ENCODE results near the gene ABCB4. TPM values are rescaled to one million over a fixed set of nuclear protein-coding genes. Genes with fewer than 3 reads are reported as not detected.

Gene ABCB4
- polyA plus RNA-seq, 4 donors = 0.16 to 1.4 (median 0.86) TPM; not detected in 1

DNA sequence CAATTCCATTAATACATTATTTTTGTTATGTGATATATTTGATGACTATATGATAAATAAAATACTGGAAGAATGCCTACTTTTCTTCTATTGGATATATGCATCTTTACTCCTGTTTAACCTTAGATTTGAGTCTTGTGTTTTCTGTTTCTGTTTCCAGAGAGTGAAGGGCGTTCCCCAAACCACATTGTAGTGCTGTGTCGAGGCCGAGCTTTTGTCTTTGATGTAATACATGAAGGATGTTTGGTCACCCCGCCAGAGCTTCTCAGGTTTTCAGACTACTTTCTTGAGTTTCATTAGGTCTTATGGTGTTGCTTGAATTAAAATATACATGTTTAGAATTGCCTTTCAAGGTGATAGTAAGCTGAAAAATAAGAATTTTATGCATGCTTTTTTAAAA is 106.3 kb downstream of the ABCB4 start:
- no peak overlapping the region for H3K27ac ChIP-seq (ENCODE audit: low read depth in 1 of 3, low read length in 2 of 3)
- WGBS, 3 donors = 79 to 90% (median 84%) methylated on average over 4 of the region's 4 CpGs
- no peaks in the 10 kb centered on the region for H3K9me3 ChIP-seq (ENCODE audit: control insufficient read depth in 2 of 2, insufficient read depth in 1 of 2, low read depth in 1 of 2, low read length in 1 of 2)
- no peak for DNase-seq
- no peak overlapping the region for H3K4me3 ChIP-seq (ENCODE audit: low read depth in 1 of 3, low read length in 3 of 3)
- no peaks in the 10 kb centered on the region for H3K4me1 ChIP-seq (ENCODE audit: control insufficient read depth in 3 of 3, insufficient read depth in 2 of 3, low read depth in 1 of 3, low read length in 2 of 3)
- H3K36me3 ChIP-seq (ENCODE audit: control insufficient read depth in 3 of 3, insufficient read depth in 2 of 3, low read depth in 1 of 3, low read length in 3 of 3) = peaks cover 2 to 18% (median 8%) of the 10 kb centered on the region in 3 donors
- FAIRE-seq = no peak
- H3K27me3 ChIP-seq (ENCODE audit: control insufficient read depth in 3 of 3, insufficient read depth in 3 of 3, low read length in 3 of 3) = no peaks in the 10 kb centered on the region

DNA sequence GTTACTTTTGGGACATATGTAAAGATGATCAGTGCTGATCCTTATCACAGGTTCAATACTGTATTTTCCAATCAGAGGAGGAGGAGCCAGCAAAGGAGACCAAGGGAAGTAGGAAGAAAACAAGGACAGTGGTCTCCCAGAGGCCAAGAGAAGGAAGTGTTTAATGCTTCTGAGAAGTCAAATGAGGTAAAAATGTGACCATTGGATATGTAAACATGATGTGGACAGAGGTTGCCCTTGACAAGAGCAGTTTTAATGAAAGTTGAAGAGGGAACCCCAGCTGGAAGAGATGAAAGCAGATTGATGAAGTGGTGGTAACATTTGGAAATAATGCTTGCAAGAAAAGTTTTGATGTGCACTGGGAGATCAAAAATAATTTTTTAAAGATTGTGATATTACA is 111.2 kb downstream of the ABCB4 start:
- Histone ChIP-seq H3K36me3 (ENCODE audit: control insufficient read depth in 3 of 3, insufficient read depth in 2 of 3, low read depth in 1 of 3, low read length in 3 of 3) (peaks cover 4 to 22% (median 7%) of the 10 kb centered on the region in 3 donors), H3K9me3 (ENCODE audit: control insufficient read depth in 2 of 2, insufficient read depth in 1 of 2, low read depth in 1 of 2, low read length in 1 of 2) (no peaks in the 10 kb centered on the region), H3K4me1 (ENCODE audit: control insufficient read depth in 3 of 3, insufficient read depth in 2 of 3, low read depth in 1 of 3, low read length in 2 of 3) (no peaks in the 10 kb centered on the region), H3K27me3 (ENCODE audit: control insufficient read depth in 3 of 3, insufficient read depth in 3 of 3, low read length in 3 of 3) (no peaks in the 10 kb centered on the region), H3K27ac (ENCODE audit: low read depth in 1 of 3, low read length in 2 of 3) (no peak overlapping the region), H3K4me3 (ENCODE audit: low read depth in 1 of 3, low read length in 3 of 3) (no peak overlapping the region)
- DNase-seq (no peak), FAIRE-seq (no peak)

DNA sequence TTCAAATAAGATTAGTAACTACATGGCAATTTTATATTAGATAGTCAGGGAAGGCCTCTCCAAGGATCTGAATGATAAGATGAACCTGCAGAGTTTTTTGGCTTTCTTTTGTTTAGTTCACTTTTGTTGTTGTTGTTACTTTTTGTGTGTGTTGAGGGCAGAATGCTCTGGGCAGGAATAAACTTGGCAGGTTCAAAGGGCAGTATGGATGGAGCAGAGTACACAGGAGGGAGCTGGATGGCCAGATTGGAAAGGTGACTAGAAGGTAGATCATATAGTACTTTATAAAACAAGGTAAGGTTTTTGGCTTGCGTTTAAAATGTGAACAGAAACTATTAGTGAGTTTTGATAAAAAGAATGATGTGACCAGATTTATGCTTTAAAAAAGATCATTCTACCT is 112.1 kb downstream of the ABCB4 start:
- no peak overlapping the region for H3K4me3 ChIP-seq (ENCODE audit: low read depth in 1 of 3, low read length in 3 of 3)
- H3K27me3 ChIP-seq (ENCODE audit: control insufficient read depth in 3 of 3, insufficient read depth in 3 of 3, low read length in 3 of 3) = no peaks in the 10 kb centered on the region
- H3K36me3 ChIP-seq (ENCODE audit: control insufficient read depth in 3 of 3, insufficient read depth in 2 of 3, low read depth in 1 of 3, low read length in 3 of 3) = peaks cover 4 to 22% (median 7%) of the 10 kb centered on the region in 3 donors
- no peaks in the 10 kb centered on the region for H3K4me1 ChIP-seq (ENCODE audit: control insufficient read depth in 3 of 3, insufficient read depth in 2 of 3, low read depth in 1 of 3, low read length in 2 of 3)
- H3K9me3 ChIP-seq (ENCODE audit: control insufficient read depth in 2 of 2, insufficient read depth in 1 of 2, low read depth in 1 of 2, low read length in 1 of 2) = no peaks in the 10 kb centered on the region
- 92 to 100% (median 95%) methylated on average over 1 of the region's 1 CpG for WGBS, 3 donors
- no peak for FAIRE-seq
- no peak overlapping the region for H3K27ac ChIP-seq (ENCODE audit: low read depth in 1 of 3, low read length in 2 of 3)
- peak in 1 of 2 donors; percentile 6 for DNase-seq

DNA sequence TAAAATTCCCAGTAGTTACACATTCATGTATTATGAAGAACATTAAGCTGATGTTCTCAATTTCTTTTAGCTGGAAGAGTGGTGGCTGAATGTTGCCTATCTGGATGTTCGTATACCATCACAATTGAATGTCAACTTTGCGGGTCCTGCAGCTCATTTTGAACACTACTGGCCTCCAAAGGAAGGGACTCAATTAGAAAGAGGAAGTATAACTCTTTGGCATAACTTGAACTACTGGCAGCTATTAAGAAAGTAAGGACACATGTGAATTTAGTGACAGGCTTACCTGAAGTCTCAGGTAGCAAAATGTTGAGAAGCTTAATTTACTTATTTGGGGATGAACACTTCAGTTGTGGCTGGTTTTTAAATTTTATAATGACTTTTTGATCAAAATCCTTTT is 114.2 kb downstream of the ABCB4 start:
- Histone ChIP-seq H3K4me1 (ENCODE audit: control insufficient read depth in 3 of 3, insufficient read depth in 2 of 3, low read depth in 1 of 3, low read length in 2 of 3) (no peaks in the 10 kb centered on the region), H3K9me3 (ENCODE audit: control insufficient read depth in 2 of 2, insufficient read depth in 1 of 2, low read depth in 1 of 2, low read length in 1 of 2) (no peaks in the 10 kb centered on the region), H3K4me3 (ENCODE audit: low read depth in 1 of 3, low read length in 3 of 3) (no peak overlapping the region), H3K27me3 (ENCODE audit: control insufficient read depth in 3 of 3, insufficient read depth in 3 of 3, low read length in 3 of 3) (no peaks in the 10 kb centered on the region), H3K36me3 (ENCODE audit: control insufficient read depth in 3 of 3, insufficient read depth in 2 of 3, low read depth in 1 of 3, low read length in 3 of 3) (peaks cover 1 to 25% (median 4%) of the 10 kb centered on the region in 3 donors), H3K27ac (ENCODE audit: low read depth in 1 of 3, low read length in 2 of 3) (no peak overlapping the region)
- no peak for DNase-seq
- 95 to 98% (median 97%) methylated on average over 2 of the region's 2 CpGs for WGBS, 3 donors
- FAIRE-seq = no peak

DNA sequence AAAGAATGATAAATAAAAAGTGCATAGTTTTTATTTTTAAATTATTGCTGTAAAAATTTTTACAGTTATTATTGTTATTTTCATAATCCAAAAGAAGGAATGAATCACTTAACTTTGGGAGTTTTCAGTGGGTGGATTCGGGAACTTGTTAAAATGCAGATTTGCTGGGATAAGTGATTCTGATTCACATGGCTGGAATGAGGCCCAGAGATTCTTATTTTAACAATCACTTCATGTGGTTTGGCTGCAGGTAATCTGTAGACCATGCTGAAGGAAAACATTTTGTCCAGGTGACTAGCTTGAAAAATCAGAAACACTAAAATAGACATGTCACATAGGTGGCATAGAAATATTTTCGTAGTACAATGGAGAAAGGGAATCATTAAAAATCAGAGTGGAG is 116.1 kb downstream of the ABCB4 start:
- Histone ChIP-seq H3K27ac (ENCODE audit: low read depth in 1 of 3, low read length in 2 of 3) (no peak overlapping the region), H3K4me3 (ENCODE audit: low read depth in 1 of 3, low read length in 3 of 3) (no peak overlapping the region), H3K36me3 (ENCODE audit: control insufficient read depth in 3 of 3, insufficient read depth in 2 of 3, low read depth in 1 of 3, low read length in 3 of 3) (peaks cover 2 to 22% (median 6%) of the 10 kb centered on the region in 3 donors), H3K9me3 (ENCODE audit: control insufficient read depth in 2 of 2, insufficient read depth in 1 of 2, low read depth in 1 of 2, low read length in 1 of 2) (peaks cover 0 to 8% of the 10 kb centered on the region in 2 donors), H3K4me1 (ENCODE audit: control insufficient read depth in 3 of 3, insufficient read depth in 2 of 3, low read depth in 1 of 3, low read length in 2 of 3) (no peaks in the 10 kb centered on the region), H3K27me3 (ENCODE audit: control insufficient read depth in 3 of 3, insufficient read depth in 3 of 3, low read length in 3 of 3) (no peaks in the 10 kb centered on the region)
- FAIRE-seq (no peak), DNase-seq (no peak)
- 93 to 96% (median 94%) methylated on average over 2 of the region's 2 CpGs for WGBS, 3 donors

DNA sequence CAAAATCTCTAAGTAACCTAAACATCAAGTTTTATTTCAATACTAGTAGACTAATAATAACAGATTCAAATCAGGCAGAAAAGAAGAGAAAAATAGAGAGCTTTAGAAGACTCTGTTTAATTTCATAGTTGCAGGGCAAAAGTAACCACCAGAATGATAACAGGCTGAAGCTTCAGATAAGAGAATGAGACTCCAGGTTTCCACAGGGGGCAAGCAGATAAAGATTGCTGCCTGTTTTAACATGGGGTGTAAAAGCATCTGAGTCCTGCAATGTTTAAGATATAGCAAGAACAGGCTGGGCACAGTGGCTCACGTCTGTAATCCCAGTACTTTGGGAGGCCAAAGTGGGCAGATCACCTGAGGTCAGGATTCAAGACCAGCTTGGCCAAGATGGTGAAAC is 119.0 kb downstream of the ABCB4 start:
- Histone ChIP-seq H3K9me3 (ENCODE audit: control insufficient read depth in 2 of 2, insufficient read depth in 1 of 2, low read depth in 1 of 2, low read length in 1 of 2) (peaks cover 0 to 20% of the 10 kb centered on the region in 2 donors), H3K36me3 (ENCODE audit: control insufficient read depth in 3 of 3, insufficient read depth in 2 of 3, low read depth in 1 of 3, low read length in 3 of 3) (peaks cover 6 to 26% (median 13%) of the 10 kb centered on the region in 3 donors), H3K4me3 (ENCODE audit: low read depth in 1 of 3, low read length in 3 of 3) (no peak overlapping the region), H3K27me3 (ENCODE audit: control insufficient read depth in 3 of 3, insufficient read depth in 3 of 3, low read length in 3 of 3) (no peaks in the 10 kb centered on the region), H3K27ac (ENCODE audit: low read depth in 1 of 3, low read length in 2 of 3) (no peak overlapping the region), H3K4me1 (ENCODE audit: control insufficient read depth in 3 of 3, insufficient read depth in 2 of 3, low read depth in 1 of 3, low read length in 2 of 3) (no peaks in the 10 kb centered on the region)
- 84 to 92% (median 86%) methylated on average over 1 of the region's 1 CpG for WGBS, 3 donors
- DNase-seq = no peak
- FAIRE-seq = no peak

DNA sequence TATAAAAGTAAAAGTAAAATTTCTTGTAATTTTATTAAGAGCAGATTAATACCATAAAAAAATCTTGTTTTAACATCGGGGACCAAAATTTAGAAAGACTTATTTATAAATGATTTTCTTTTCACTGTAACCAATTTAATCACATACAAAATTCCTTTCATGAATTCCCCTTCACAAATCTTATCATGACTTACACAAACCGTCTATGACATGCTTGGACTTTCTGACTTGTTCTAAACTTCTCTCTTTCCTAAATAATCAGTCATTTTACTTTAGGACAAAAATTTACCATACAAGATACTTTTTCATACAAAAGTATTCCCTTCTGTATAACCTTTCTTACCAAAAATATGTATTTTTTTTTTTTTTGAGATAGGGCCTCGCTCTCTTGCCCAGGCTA is 120.7 kb downstream of the ABCB4 start:
- peaks cover 0 to 20% of the 10 kb centered on the region in 2 donors for H3K9me3 ChIP-seq (ENCODE audit: control insufficient read depth in 2 of 2, insufficient read depth in 1 of 2, low read depth in 1 of 2, low read length in 1 of 2)
- FAIRE-seq (no peak), DNase-seq (no peak)
- no peak overlapping the region for H3K4me3 ChIP-seq (ENCODE audit: low read depth in 1 of 3, low read length in 3 of 3)
- no peaks in the 10 kb centered on the region for H3K4me1 ChIP-seq (ENCODE audit: control insufficient read depth in 3 of 3, insufficient read depth in 2 of 3, low read depth in 1 of 3, low read length in 2 of 3)
- no peaks in the 10 kb centered on the region for H3K27me3 ChIP-seq (ENCODE audit: control insufficient read depth in 3 of 3, insufficient read depth in 3 of 3, low read length in 3 of 3)
- peaks cover 7 to 24% (median 20%) of the 10 kb centered on the region in 3 donors for H3K36me3 ChIP-seq (ENCODE audit: control insufficient read depth in 3 of 3, insufficient read depth in 2 of 3, low read depth in 1 of 3, low read length in 3 of 3)
- no peak overlapping the region for H3K27ac ChIP-seq (ENCODE audit: low read depth in 1 of 3, low read length in 2 of 3)
- WGBS, 3 donors = 93 to 97% (median 96%) methylated on average over 3 of the region's 3 CpGs

Other genes with a start within 250 kb of the ABCB4 start
- gene CROT, start 130.0 kb downstream of the ABCB4 start, polyA plus RNA-seq = 10 to 100 TPM; 13.1 to 57.5 (median 38.7) TPM
- 10 to 100 TPM; 17.3 to 87.6 (median 58.6) TPM for gene ABCB1, start 125.2 kb upstream of the ABCB4 start, polyA plus RNA-seq
- gene RUNDC3B, start 152.7 kb upstream of the ABCB4 start, polyA plus RNA-seq = 1 to 10 TPM; 2.4 to 6.5 (median 4.5) TPM

Measured in small intestine (tissue), 7 donors.